ENCODE measurements around the gene ZHX3.
"Not testable (repeated sequence)": the region's sequence is repeated elsewhere in the genome, so short reads cannot be mapped to it uniquely, and the experiment has no call there.

ZHX3 gene

DNA sequence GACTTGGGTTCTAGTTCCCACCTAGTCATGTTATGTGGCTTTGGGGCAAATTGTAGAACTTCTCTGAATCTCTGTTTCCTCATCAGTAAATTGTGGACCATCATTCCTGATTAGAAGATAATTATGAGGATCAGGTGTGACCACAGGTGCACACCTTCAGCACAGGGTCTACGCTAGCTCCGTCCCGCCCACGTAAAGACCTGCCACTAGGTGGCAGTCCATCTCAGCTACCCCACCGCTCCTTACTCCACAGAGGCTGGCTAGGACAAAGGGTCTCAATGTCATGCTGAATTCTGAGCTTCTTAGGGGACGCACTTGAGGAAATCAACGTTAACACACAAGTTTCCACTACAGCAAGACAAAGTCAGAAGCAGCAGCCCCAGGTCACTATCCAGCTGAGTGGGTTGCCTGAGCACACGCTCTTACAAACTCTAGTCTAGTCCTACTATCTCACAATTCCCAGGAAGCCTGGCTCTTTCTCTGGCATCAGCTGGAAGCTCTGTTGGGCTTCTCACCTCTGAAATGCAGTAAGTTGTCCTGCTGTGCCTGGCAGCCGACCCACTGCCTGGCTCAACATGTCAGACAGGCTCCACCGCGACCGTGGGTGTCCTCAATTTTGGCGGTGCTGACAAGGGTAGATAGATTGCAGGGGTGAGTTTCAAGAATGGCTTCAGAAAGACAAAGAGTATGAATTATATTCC lies 182.2 kb downstream of the ZHX3 start:
- no peaks in the 10 kb centered on the region for H3K9me3 ChIP-seq (ENCODE audit: control insufficient read depth, low read length)
- no peak overlapping the region for H3K4me2 ChIP-seq (ENCODE audit: low read length)
- H3K27ac ChIP-seq = no peak overlapping the region
- peaks cover 5% of the 10 kb centered on the region for H3K4me1 ChIP-seq
- H3K79me2 ChIP-seq = peaks cover 14% of the 10 kb centered on the region
- peak; percentile 86 for TF ChIP-seq CTCF (IDR thresholded peaks at IDR 0.05)
- no peak overlapping the region for H3K9ac ChIP-seq
- no peak overlapping the region for H3K4me3 ChIP-seq (ENCODE audit: low read depth, low read length)
- H3K36me3 ChIP-seq (ENCODE audit: control insufficient read depth, insufficient read depth, low read length) = no peaks in the 10 kb centered on the region
- no peaks in the 10 kb centered on the region for H3K27me3 ChIP-seq (ENCODE audit: control insufficient read depth, insufficient read depth, low read length)
- no peak overlapping the region for H2AFZ ChIP-seq

- Histone ChIP-seq H3K4me2 (ENCODE audit: low read length) (no peak overlapping the region), H2AFZ (no peak overlapping the region), H3K36me3 (ENCODE audit: control insufficient read depth, insufficient read depth, low read length) (no peaks in the 10 kb centered on the region), H3K4me3 (ENCODE audit: low read depth, low read length) (no peak overlapping the region), H3K27ac (no peak overlapping the region), H3K79me2 (peaks cover 11% of the 10 kb centered on the region), H3K27me3 (ENCODE audit: control insufficient read depth, insufficient read depth, low read length) (no peaks in the 10 kb centered on the region), H3K9me3 (ENCODE audit: control insufficient read depth, low read length) (no peaks in the 10 kb centered on the region), H3K9ac (no peak overlapping the region), H3K4me1 (peaks cover 5% of the 10 kb centered on the region)
- TF ChIP-seq CTCF (IDR thresholded peaks at IDR 0.05) = no peak
Measured at GRCh38 chr20:41134362-41135186, 183.0 kb downstream of the ZHX3 start.

DNA sequence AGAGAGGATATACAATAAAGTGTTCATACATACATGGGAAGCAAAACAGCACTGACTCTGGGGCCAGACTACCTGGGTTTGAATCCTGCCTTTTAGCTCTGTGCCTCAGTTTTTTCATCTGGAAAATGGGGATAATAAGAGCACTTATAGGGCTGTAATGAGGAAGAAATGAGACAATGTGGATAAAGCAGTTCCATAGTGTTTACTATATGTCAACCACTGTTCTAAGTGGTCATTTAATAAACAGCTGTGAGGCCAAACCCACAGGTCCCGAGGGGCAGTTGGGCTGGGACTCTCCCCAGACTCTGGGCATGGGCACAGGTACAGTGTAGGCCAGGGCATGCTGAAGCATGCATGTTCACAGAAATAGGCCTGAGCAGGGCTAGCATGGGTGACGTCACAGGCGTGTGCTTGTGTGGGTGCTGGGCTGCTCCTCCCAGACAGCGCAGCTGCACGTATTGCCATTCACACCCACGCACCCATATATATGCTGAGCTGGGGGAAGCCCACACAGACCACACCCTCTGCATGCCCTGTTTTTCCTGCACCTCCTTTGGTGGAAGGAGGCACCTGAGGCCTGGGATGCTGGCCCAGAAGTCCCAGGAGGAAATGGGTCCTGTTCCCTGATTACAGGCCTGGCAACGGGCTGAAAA lies 183.7 kb downstream of the ZHX3 start:
- Histone ChIP-seq H3K27ac (no peak overlapping the region), H3K79me2 (peaks cover 4% of the 10 kb centered on the region), H3K27me3 (ENCODE audit: control insufficient read depth, insufficient read depth, low read length) (no peaks in the 10 kb centered on the region), H3K4me3 (ENCODE audit: low read depth, low read length) (no peak overlapping the region), H3K36me3 (ENCODE audit: control insufficient read depth, insufficient read depth, low read length) (no peaks in the 10 kb centered on the region), H3K4me1 (no peaks in the 10 kb centered on the region), H3K4me2 (ENCODE audit: low read length) (no peak overlapping the region), H2AFZ (no peak overlapping the region), H3K9ac (no peak overlapping the region), H3K9me3 (ENCODE audit: control insufficient read depth, low read length) (no peaks in the 10 kb centered on the region)
- TF ChIP-seq CTCF (IDR thresholded peaks at IDR 0.05) = no peak

- not testable (repeated sequence) for H3K27me3 ChIP-seq (ENCODE audit: control insufficient read depth, insufficient read depth, low read length)
Measured at GRCh38 chr20:41132388-41132775, 185.1 kb downstream of the ZHX3 start.

More at GRCh38 chr20:41132388-41132775, 185.1 kb downstream of the ZHX3 start:
- H3K4me3 ChIP-seq (ENCODE audit: low read depth, low read length); H3K4me2 ChIP-seq (ENCODE audit: low read length); H3K36me3 ChIP-seq (ENCODE audit: control insufficient read depth, insufficient read depth, low read length); H3K9me3 ChIP-seq (ENCODE audit: control insufficient read depth, low read length); H3K79me2 ChIP-seq; H2AFZ ChIP-seq; H3K9ac ChIP-seq; H3K4me1 ChIP-seq; H3K27ac ChIP-seq: not testable (repeated sequence)
